ENCODE data around the gene ALS2CL. TPM values are rescaled to one million over a fixed set of nuclear protein-coding genes. Genes with fewer than 3 reads are reported as not detected.

Gene ALS2CL
- total and polyA plus RNA-seq, 2 donors (not counting 3 experiments of a cell fraction or from before 2014, with no cell fraction given), result 7.8 to 10.1 TPM

DNA sequence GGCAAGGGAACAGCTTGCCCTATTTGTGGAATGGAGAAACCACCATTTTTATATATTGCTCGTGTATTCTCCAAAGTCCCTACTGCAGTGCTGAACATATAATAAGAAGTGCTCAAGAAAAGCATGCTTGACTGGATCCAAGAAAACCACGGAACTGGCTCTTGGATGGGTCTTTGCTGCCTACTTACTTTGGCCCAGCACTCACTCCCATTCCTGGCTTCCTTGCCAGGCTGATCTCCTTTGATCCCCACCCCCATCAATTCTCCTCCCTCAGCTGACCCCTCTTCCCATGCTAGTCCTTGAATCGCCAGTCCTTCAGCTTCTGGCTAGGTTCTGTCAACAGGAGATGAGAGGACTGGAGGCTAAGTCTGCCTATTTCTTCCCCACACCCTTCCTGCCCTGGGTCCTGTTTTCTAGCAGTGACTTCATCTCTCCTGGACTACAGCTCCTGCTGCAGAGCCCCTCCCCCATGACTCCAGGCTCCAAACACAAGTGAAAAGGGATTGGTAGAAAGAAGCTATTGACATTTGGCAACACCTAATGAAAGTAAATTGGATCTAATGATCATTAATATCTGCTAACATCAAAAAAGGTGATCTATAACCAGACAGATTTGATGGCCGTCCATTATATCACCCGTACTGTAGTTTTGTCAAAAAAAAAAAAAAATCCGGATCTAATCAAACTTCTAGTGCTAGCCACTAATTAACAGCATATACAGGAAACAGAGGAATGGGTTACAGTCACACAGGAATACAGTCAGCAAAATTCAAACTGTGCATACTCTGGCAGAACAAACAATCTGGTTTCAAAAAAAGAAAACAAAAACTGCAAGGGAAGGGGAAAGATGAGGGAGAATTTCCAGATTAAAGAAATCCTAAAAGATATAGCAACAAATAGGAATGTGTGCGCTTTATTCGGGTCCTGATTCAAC, 73.4 kb downstream of the ALS2CL start:
- Histone ChIP-seq H3K4me2 (ENCODE audit: insufficient read depth, low read length) (no peak overlapping the region), H3K4me3 (replicated peaks in 1 of 3; ENCODE audit: insufficient read depth in 1 of 3, low read depth in 1 of 3, low read length in 3 of 3) (peak overlapping the region in 1 of 3 experiments; percentile 27), H3K27me3 (ENCODE audit: control insufficient read depth in 2 of 2, insufficient read depth in 2 of 2, low read length in 2 of 2) (peaks cover 11 to 14% of the 10 kb centered on the region in 2 experiments), H3K79me2 (ENCODE audit: control insufficient read depth, insufficient read depth, low read length) (no peaks in the 10 kb centered on the region), H3K27ac (ENCODE audit: insufficient read depth, low read depth, low read length) (no peak overlapping the region), H3K36me3 (ENCODE audit: control insufficient read depth in 2 of 2, extremely low read depth in 1 of 2, insufficient read depth in 2 of 2, low read length in 2 of 2) (no peaks in the 10 kb centered on the region), H3K4me1 (ENCODE audit: control insufficient read depth, extremely low read depth, insufficient read depth, low read length) (no peaks in the 10 kb centered on the region), H3K9me1 (replicated peaks; ENCODE audit: control insufficient read depth, extremely low read depth, insufficient read depth, low read length) (no peaks in the 10 kb centered on the region), H3K9me3 (replicated peaks; ENCODE audit: control insufficient read depth, insufficient read depth, low read length) (no peaks in the 10 kb centered on the region), H4K20me1 (replicated peaks; ENCODE audit: control insufficient read depth, extremely low read depth, insufficient read depth, low read length) (no peaks in the 10 kb centered on the region), H3K9ac (replicated peaks; ENCODE audit: extremely low read depth, insufficient read depth, low read length) (no peak overlapping the region), H2AFZ (ENCODE audit: low read depth, low read length) (peak overlapping the region; percentile 76)
- POLR2A ChIA-PET, result interaction anchor here (0.7 kb wide), 1 partner anchor 128 kb away, joined by 3 read pairs; no protein-coding TSS in a partner anchor
- CTCF ChIA-PET, result interaction anchor here (1.3 to 4.0 kb wide), 2 partner anchors 9 to 131 kb away, joined by 6 to 20 read pairs; no protein-coding TSS in a partner anchor
- BruUV-seq (replicated peaks), result no TSS peak
- DNase-seq (ENCODE audit: low read depth, low spot score), result peak; percentile 24
- no peak for FAIRE-seq
- TF ChIP-seq POLR2AphosphoS5 (IDR thresholded peaks at IDR 0.05; ENCODE audit: insufficient read depth, low read depth, low read length), result no peak
- TF ChIP-seq POLR2A (IDR thresholded peaks at IDR 0.05; ENCODE audit: low read depth, low read length), result no peak
- TF ChIP-seq JUN (IDR thresholded peaks at IDR 0.05; ENCODE audit: borderline replicate concordance, insufficient read depth, insufficient read length, low read depth), result no peak
- TF ChIP-seq, protein P1, sequence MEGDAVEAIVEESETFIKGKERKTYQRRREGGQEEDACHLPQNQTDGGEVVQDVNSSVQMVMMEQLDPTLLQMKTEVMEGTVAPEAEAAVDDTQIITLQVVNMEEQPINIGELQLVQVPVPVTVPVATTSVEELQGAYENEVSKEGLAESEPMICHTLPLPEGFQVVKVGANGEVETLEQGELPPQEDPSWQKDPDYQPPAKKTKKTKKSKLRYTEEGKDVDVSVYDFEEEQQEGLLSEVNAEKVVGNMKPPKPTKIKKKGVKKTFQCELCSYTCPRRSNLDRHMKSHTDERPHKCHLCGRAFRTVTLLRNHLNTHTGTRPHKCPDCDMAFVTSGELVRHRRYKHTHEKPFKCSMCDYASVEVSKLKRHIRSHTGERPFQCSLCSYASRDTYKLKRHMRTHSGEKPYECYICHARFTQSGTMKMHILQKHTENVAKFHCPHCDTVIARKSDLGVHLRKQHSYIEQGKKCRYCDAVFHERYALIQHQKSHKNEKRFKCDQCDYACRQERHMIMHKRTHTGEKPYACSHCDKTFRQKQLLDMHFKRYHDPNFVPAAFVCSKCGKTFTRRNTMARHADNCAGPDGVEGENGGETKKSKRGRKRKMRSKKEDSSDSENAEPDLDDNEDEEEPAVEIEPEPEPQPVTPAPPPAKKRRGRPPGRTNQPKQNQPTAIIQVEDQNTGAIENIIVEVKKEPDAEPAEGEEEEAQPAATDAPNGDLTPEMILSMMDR (IDR thresholded peaks at IDR 0.05; ENCODE audit: extremely low read depth in 1 of 2, insufficient read depth in 1 of 2, low read depth in 1 of 2, low read length in 2 of 2), result no peak
- TF ChIP-seq FOS (IDR thresholded peaks at IDR 0.05; ENCODE audit: borderline replicate concordance, insufficient read depth, low read length), result no peak
- TF ChIP-seq, protein P2, sequence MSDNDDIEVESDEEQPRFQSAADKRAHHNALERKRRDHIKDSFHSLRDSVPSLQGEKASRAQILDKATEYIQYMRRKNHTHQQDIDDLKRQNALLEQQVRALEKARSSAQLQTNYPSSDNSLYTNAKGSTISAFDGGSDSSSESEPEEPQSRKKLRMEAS (IDR thresholded peaks at IDR 0.05; ENCODE audit: insufficient read depth, insufficient read length), result no peak
- no peak for TF ChIP-seq EZH2 (IDR thresholded peaks at IDR 0.05; ENCODE audit: borderline replicate concordance, low read depth, low read length, severe bottlenecking)
- no peak for TF ChIP-seq GATA2 (IDR thresholded peaks at IDR 0.05; ENCODE audit: insufficient read depth, insufficient read length, low read depth, low read length)
- TF ChIP-seq MYC (IDR thresholded peaks at IDR 0.05; ENCODE audit: low read depth, low read length), result no peak
- dilution Hi-C loops (cut with MboI; ENCODE audit: extremely low pct_ligation_motif_present, low sequenced_read_pairs) (no loop called here), intact Hi-C loops (cut with micrococcal nuclease) (no loop called here)

Small RNAs within 50 kb of the gene (small RNA-seq; reads per million reads assigned to genes)
- gene RF00591 (ENCODE audit: insufficient read depth, insufficient read length, low read depth, low replicate concordance), result not detected

Other genes starting within 250 kb of the ALS2CL start
- gene LTF, start 228.8 kb downstream of the ALS2CL start, total RNA-seq, result not detected in 2 replicates
- gene LTF, start 228.8 kb downstream of the ALS2CL start, polyA plus RNA-seq, result not detected in 2 replicates
- not detected in 2 replicates for gene RTP3, start 195.7 kb downstream of the ALS2CL start, total RNA-seq
- 0.06 TPM in 1 of 2 replicates, not detected in the other for gene RTP3, start 195.7 kb downstream of the ALS2CL start, polyA plus RNA-seq
- 0.39 and 0.73 TPM in 2 replicates for gene LRRC2, start 127.4 kb downstream of the ALS2CL start, total RNA-seq
- gene LRRC2, start 127.4 kb downstream of the ALS2CL start, polyA plus RNA-seq, result 0.08 and 0.14 TPM in 2 replicates
- not detected in 2 replicates for gene FAM240A, start 81.2 kb downstream of the ALS2CL start, total RNA-seq
- not detected in 2 replicates for gene FAM240A, start 81.2 kb downstream of the ALS2CL start, polyA plus RNA-seq
- gene TMIE, start 7.7 kb upstream of the ALS2CL start, total RNA-seq, result 0.18 and 0.27 TPM in 2 replicates
- gene TMIE, start 7.7 kb upstream of the ALS2CL start, polyA plus RNA-seq, result 0.15 and 0.16 TPM in 2 replicates
- gene PRSS50, start 24.2 kb upstream of the ALS2CL start, total RNA-seq, result not detected in 2 replicates
- not detected in 2 replicates for gene PRSS50, start 24.2 kb upstream of the ALS2CL start, polyA plus RNA-seq
- not detected in 2 replicates for gene MYL3, start 169.8 kb upstream of the ALS2CL start, total RNA-seq
- not detected in 2 replicates for gene MYL3, start 169.8 kb upstream of the ALS2CL start, polyA plus RNA-seq
- 0.46 and 0.65 TPM in 2 replicates for gene PTH1R, start 184.0 kb upstream of the ALS2CL start, total RNA-seq
- 0.08 TPM in 1 of 2 replicates, not detected in the other for gene PTH1R, start 184.0 kb upstream of the ALS2CL start, polyA plus RNA-seq

All from endothelial cell of umbilical vein (primary cell).